ENCODE measurements around the gene INSYN2A.

GRCh38 chr10:127161482-127161881 is 34.9 kb downstream of the INSYN2A start:
- TF ChIP-seq, protein P1, sequence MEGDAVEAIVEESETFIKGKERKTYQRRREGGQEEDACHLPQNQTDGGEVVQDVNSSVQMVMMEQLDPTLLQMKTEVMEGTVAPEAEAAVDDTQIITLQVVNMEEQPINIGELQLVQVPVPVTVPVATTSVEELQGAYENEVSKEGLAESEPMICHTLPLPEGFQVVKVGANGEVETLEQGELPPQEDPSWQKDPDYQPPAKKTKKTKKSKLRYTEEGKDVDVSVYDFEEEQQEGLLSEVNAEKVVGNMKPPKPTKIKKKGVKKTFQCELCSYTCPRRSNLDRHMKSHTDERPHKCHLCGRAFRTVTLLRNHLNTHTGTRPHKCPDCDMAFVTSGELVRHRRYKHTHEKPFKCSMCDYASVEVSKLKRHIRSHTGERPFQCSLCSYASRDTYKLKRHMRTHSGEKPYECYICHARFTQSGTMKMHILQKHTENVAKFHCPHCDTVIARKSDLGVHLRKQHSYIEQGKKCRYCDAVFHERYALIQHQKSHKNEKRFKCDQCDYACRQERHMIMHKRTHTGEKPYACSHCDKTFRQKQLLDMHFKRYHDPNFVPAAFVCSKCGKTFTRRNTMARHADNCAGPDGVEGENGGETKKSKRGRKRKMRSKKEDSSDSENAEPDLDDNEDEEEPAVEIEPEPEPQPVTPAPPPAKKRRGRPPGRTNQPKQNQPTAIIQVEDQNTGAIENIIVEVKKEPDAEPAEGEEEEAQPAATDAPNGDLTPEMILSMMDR (IDR thresholded peaks at IDR 0.05; ENCODE audit: insufficient read depth, low read length), result no peak
- TF ChIP-seq REST (IDR thresholded peaks at IDR 0.05; ENCODE audit: insufficient replicate concordance, low read depth) (no peak), POLR2AphosphoS5 (IDR thresholded peaks at IDR 0.05; ENCODE audit: low read depth) (no peak), GABPA (IDR thresholded peaks at IDR 0.05; ENCODE audit: low read depth) (no peak), SPI1 (IDR thresholded peaks at IDR 0.05; ENCODE audit: borderline replicate concordance, low read depth) (no peak)
